ENCODE results near the gene PKDCC. TPM values are rescaled to one million over a fixed set of nuclear protein-coding genes. Genes with fewer than 3 reads are reported as not detected.
A peak's percentile ranks its signal among the peaks of the same experiment; 100 is the strongest.
"Not testable (repeated sequence)": the region's sequence is repeated elsewhere in the genome, so short reads cannot be mapped to it uniquely, and the experiment has no call there.

Gene PKDCC
- total RNA-seq, 5 donors from 2014 or later (not counting 1 experiment from before 2014, with no cell fraction given): 0.29 to 1.3 (median 0.83) TPM; not detected in 1

DNA sequence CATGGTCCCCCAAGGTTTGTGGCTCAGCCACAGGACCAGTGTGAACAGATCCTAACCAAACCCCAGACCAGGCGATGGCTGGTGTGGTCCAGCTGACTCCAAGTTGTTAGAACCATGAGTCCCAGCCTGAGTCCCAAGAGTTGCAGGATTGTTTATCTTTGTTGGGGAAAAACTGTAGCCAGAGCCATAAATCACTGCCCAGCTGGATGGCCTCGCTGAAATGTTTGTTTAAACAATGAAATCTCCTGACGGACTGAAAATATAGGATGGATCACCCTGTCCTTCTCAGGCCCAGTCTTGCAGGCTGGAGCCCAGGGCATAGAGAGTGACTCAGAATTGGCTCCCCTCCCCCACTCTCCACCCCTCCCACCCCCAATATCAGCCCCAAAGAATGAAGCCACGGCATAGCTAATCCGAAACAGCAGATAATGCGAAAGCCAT, 36.4 kb downstream of the PKDCC start:
- CTCF ChIA-PET: interaction anchor here (0.6 to 11.9 kb wide), 5 partner anchors 43 to 243 kb away, joined by 3 to 163 read pairs (median 6); no protein-coding TSS in a partner anchor
- peaks cover 10 to 17% of the 10 kb centered on the region in 2 donors for H3K27me3 Mint-ChIP-seq
- Histone ChIP-seq H3K27me3 (replicated peaks in 1 of 2; ENCODE audit: control insufficient read depth in 2 of 2, extremely low read depth in 1 of 2, insufficient read depth in 2 of 2, low read length in 1 of 2) (peaks cover 0 to 7% of the 10 kb centered on the region in 2 experiments), H3K27ac (ENCODE audit: low read length) (no peak overlapping the region), H3K4me1 (ENCODE audit: control insufficient read depth in 1 of 2, extremely low read depth in 1 of 2, insufficient read depth in 2 of 2, low read length in 2 of 2) (peaks cover 0 to under 1% of the 10 kb centered on the region in 2 experiments), H3K9me3 (no peaks in the 10 kb centered on the region), H3K4me3 (ENCODE audit: control insufficient read depth in 1 of 2, extremely low read depth in 1 of 2, low read length in 1 of 2) (no peak overlapping the region), H3K36me3 (ENCODE audit: control insufficient read depth in 2 of 2, extremely low read depth in 1 of 2, insufficient read depth in 1 of 2, low read length in 1 of 2) (no peaks in the 10 kb centered on the region)
- WGBS (ENCODE audit: insufficient coverage): 80% methylated on average over 1 of the region's 6 CpGs
- POLR2A ChIA-PET: no interaction called here
- peaks cover 6 to 14% (median 10%) of the 10 kb centered on the region in 3 donors for H3K4me1 Mint-ChIP-seq
- ATAC-seq (replicated peaks in 1 of 4) (no peak), DNase-seq (no peak)
- no peaks in the 10 kb centered on the region for H3K36me3 Mint-ChIP-seq
- H3K9me3 Mint-ChIP-seq: no peaks in the 10 kb centered on the region
- H3K27ac Mint-ChIP-seq: no peak overlapping the region
- H3K4me3 Mint-ChIP-seq: no peak overlapping the region

DNA sequence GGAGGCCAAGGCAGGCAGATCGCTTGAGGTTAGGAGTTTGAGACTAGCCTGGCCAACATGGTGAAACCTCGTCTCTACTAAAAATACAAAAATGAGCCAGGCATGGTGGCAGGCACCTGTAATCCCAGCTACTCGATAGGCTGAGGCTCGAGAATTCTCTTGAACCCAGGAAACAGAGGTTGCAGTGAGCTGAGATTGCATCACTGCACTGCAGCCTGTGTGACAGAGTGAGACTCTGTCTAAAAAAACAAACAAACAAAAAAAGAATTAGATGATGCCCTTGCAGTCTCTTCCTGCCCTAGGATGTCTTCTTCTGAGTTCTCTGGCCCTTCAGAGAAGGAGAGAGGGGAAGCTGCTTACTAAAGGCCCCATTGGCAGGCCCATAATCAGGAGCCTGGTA, 37.2 kb downstream of the PKDCC start:
- POLR2A ChIA-PET; H3K9me3 ChIP-seq; H3K27me3 ChIP-seq (replicated peaks in 1 of 2; ENCODE audit: control insufficient read depth in 2 of 2, extremely low read depth in 1 of 2, insufficient read depth in 2 of 2, low read length in 1 of 2); H3K4me1 ChIP-seq (ENCODE audit: control insufficient read depth in 1 of 2, extremely low read depth in 1 of 2, insufficient read depth in 2 of 2, low read length in 2 of 2); H3K36me3 ChIP-seq (ENCODE audit: control insufficient read depth in 2 of 2, extremely low read depth in 1 of 2, insufficient read depth in 1 of 2, low read length in 1 of 2); H3K4me3 Mint-ChIP-seq; H3K27ac ChIP-seq (ENCODE audit: low read length); H3K9me3 Mint-ChIP-seq; ATAC-seq (replicated peaks in 1 of 4); H3K27ac Mint-ChIP-seq; H3K27me3 Mint-ChIP-seq; H3K36me3 Mint-ChIP-seq; H3K4me3 ChIP-seq (ENCODE audit: control insufficient read depth in 1 of 2, extremely low read depth in 1 of 2, low read length in 1 of 2); DNase-seq: not testable (repeated sequence)
- H3K4me1 Mint-ChIP-seq: peaks cover 6 to 14% (median 10%) of the 10 kb centered on the region in 3 donors
- CTCF ChIA-PET: interaction anchor here (0.6 to 11.9 kb wide), 5 partner anchors 42 to 231 kb away, joined by 9 to 163 read pairs (median 21); no protein-coding TSS in a partner anchor
- 47% methylated on average over 2 of the region's 4 CpGs for WGBS (ENCODE audit: insufficient coverage)

DNA sequence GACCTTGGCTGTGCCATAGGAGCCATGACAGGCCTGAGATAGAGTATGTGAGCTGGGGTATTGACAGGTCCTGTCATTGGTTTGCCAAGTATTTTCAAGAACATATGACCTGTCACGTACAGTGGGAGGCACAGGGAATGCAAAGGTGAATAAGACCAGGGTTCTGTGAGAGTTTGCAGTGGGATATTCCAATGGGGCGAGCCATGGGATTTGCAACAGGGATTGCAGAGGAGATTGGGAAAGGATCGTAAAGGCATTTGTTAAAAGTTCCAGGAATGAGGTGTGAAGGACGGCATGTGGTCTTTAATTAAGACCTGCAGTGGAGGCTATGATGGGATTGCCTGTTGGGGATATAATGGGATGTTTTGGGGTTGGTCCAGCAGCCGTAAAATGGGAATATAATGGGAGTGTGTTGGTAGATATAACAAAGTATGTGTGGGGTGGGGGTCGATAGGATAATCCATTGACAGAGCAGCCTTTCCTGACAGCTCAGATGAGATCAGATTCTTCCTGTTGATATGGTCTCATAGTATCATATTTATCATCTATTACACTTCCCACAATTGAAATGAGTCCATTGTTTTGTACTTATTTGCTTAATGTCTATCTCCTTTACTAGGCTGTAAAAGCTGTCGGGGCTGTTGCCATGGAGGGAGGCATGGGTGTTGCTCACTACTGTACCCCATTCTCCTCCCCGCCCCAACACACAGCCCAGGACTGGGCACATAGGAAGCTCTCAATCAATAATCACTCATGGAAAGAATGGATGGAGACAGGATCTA, 38.1 kb downstream of the PKDCC start:
- H3K9me3 Mint-ChIP-seq: no peaks in the 10 kb centered on the region
- peaks cover 5 to 7% of the 10 kb centered on the region in 2 donors for H3K27me3 Mint-ChIP-seq
- H3K4me1 ChIP-seq (ENCODE audit: control insufficient read depth in 1 of 2, extremely low read depth in 1 of 2, insufficient read depth in 2 of 2, low read length in 2 of 2): peaks cover 0 to 4% of the 10 kb centered on the region in 2 experiments
- ATAC-seq (replicated peaks in 1 of 4) (peak in 2 of 4 experiments; percentile 19 to 35), DNase-seq (no peak)
- CTCF ChIA-PET: interaction anchor here (0.6 to 11.9 kb wide), 18 partner anchors 20 to 433 kb away, joined by 3 to 163 read pairs (median 5); no protein-coding TSS in a partner anchor
- WGBS (ENCODE audit: insufficient coverage): 79% methylated on average over 5 of the region's 8 CpGs
- H3K9me3 ChIP-seq: no peaks in the 10 kb centered on the region
- peaks cover 0 to 7% of the 10 kb centered on the region in 2 experiments for H3K27me3 ChIP-seq (replicated peaks in 1 of 2; ENCODE audit: control insufficient read depth in 2 of 2, extremely low read depth in 1 of 2, insufficient read depth in 2 of 2, low read length in 1 of 2)
- H3K36me3 Mint-ChIP-seq: no peaks in the 10 kb centered on the region
- H3K27ac ChIP-seq (ENCODE audit: low read length): no peak overlapping the region
- H3K4me3 ChIP-seq (ENCODE audit: control insufficient read depth in 1 of 2, extremely low read depth in 1 of 2, low read length in 1 of 2): no peak overlapping the region
- H3K27ac Mint-ChIP-seq: peak overlapping the region in 1 of 2 donors; percentile 44
- no peak overlapping the region for H3K4me3 Mint-ChIP-seq
- H3K4me1 Mint-ChIP-seq: peaks cover 6 to 14% (median 10%) of the 10 kb centered on the region in 3 donors
- POLR2A ChIA-PET: no interaction called here
- no peaks in the 10 kb centered on the region for H3K36me3 ChIP-seq (ENCODE audit: control insufficient read depth in 2 of 2, extremely low read depth in 1 of 2, insufficient read depth in 1 of 2, low read length in 1 of 2)

DNA sequence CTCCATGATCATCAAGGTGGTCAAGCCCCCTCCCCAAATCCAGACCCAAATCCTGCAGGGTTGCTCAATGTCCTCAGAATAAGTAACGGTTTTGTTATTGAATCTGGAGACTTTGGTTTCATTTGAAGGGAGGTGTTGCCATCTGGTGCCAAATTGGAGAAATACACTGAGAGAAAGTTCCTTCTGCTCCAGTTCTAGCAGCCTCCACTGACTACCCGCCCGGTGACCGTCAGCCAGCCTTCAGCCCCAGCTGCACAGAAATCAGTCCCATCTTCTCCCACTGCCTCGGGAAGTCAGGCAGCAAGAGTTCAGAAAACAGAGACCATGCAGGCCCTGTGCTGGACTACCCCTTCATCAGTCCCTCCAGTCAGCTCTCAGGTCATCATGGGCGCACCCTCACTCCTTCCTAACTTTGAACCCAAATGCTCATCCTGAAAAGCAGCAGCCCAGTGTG, 38.7 kb downstream of the PKDCC start:
- peak in 15 of 35 experiments; percentile 10 to 76 (median 30) for DNase-seq
- peaks cover 5 to 7% of the 10 kb centered on the region in 2 donors for H3K27me3 Mint-ChIP-seq
- H3K36me3 Mint-ChIP-seq: no peaks in the 10 kb centered on the region
- ChIA-PET CTCF (interaction anchor here (0.6 to 11.9 kb wide), 23 partner anchors 19 to 432 kb away, joined by 3 to 163 read pairs (median 4); no protein-coding TSS in a partner anchor), POLR2A (no interaction called here)
- peaks cover 6 to 14% (median 10%) of the 10 kb centered on the region in 3 donors for H3K4me1 Mint-ChIP-seq
- peak; percentile 56 to 61 (median 58) for ATAC-seq (replicated peaks in 1 of 4)
- Histone ChIP-seq H3K27ac (ENCODE audit: low read length) (no peak overlapping the region), H3K9me3 (no peaks in the 10 kb centered on the region), H3K36me3 (ENCODE audit: control insufficient read depth in 2 of 2, extremely low read depth in 1 of 2, insufficient read depth in 1 of 2, low read length in 1 of 2) (no peaks in the 10 kb centered on the region), H3K4me3 (ENCODE audit: control insufficient read depth in 1 of 2, extremely low read depth in 1 of 2, low read length in 1 of 2) (no peak overlapping the region), H3K4me1 (ENCODE audit: control insufficient read depth in 1 of 2, extremely low read depth in 1 of 2, insufficient read depth in 2 of 2, low read length in 2 of 2) (peaks cover 0 to 4% of the 10 kb centered on the region in 2 experiments), H3K27me3 (replicated peaks in 1 of 2; ENCODE audit: control insufficient read depth in 2 of 2, extremely low read depth in 1 of 2, insufficient read depth in 2 of 2, low read length in 1 of 2) (peaks cover 0 to 7% of the 10 kb centered on the region in 2 experiments)
- WGBS (ENCODE audit: insufficient coverage): 15% methylated on average over 4 of the region's 6 CpGs
- no peaks in the 10 kb centered on the region for H3K9me3 Mint-ChIP-seq
- H3K27ac Mint-ChIP-seq: no peak overlapping the region
- no peak overlapping the region for H3K4me3 Mint-ChIP-seq

DNA sequence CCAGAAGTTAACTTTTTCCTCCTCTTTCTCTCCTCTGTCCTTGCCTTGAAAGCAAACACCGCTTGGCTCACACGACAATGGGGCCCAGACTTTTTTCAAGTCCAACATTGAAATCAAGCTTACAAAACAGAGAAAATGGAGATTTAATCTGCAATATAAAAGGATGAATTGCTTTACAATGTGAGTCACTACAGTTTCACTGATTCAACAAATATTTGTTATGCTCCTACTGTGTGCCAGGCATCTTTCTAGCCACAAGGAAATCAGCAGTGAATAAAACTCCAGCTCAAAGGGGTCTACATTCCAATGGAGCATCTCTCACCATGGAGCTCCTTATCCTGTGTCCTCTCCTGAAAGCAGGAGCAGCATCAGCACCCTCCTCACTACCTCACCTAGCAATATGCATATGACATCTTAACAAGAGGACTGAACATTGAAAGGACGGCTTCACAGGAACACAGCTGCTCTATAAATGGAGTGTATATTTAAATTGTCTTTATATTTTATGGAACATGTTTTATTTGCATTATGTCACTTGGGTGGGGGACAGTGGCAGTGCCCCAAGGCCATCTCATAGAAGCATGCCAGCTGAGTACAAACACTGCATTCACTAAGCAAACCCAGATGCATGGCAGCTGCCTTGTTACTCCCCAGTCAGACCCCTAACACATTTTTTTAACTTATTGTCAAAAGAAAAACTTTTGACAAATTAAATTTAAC, 39.5 kb downstream of the PKDCC start:
- H3K36me3 Mint-ChIP-seq: no peaks in the 10 kb centered on the region
- Histone ChIP-seq H3K27me3 (replicated peaks in 1 of 2; ENCODE audit: control insufficient read depth in 2 of 2, extremely low read depth in 1 of 2, insufficient read depth in 2 of 2, low read length in 1 of 2) (peaks cover 0 to 7% of the 10 kb centered on the region in 2 experiments), H3K27ac (ENCODE audit: low read length) (no peak overlapping the region), H3K4me3 (ENCODE audit: control insufficient read depth in 1 of 2, extremely low read depth in 1 of 2, low read length in 1 of 2) (no peak overlapping the region), H3K4me1 (ENCODE audit: control insufficient read depth in 1 of 2, extremely low read depth in 1 of 2, insufficient read depth in 2 of 2, low read length in 2 of 2) (peaks cover 0 to 4% of the 10 kb centered on the region in 2 experiments), H3K36me3 (ENCODE audit: control insufficient read depth in 2 of 2, extremely low read depth in 1 of 2, insufficient read depth in 1 of 2, low read length in 1 of 2) (no peaks in the 10 kb centered on the region), H3K9me3 (no peaks in the 10 kb centered on the region)
- POLR2A ChIA-PET: interaction anchor here in 1 of 2 donors (0.6 kb wide), 1 partner anchor 86 kb away, joined by 3 read pairs; no protein-coding TSS in a partner anchor
- H3K27me3 Mint-ChIP-seq: peaks cover 5 to 7% of the 10 kb centered on the region in 2 donors
- CTCF ChIA-PET: interaction anchor here (0.6 to 11.9 kb wide), 26 partner anchors 9 to 299 kb away, joined by 3 to 163 read pairs (median 4); no protein-coding TSS in a partner anchor
- WGBS (ENCODE audit: insufficient coverage): no CpG with 5 or more reads among the region's 3 CpGs
- no peak for DNase-seq
- no peaks in the 10 kb centered on the region for H3K9me3 Mint-ChIP-seq
- no peak overlapping the region for H3K27ac Mint-ChIP-seq
- ATAC-seq (replicated peaks in 1 of 4): no peak
- H3K4me3 Mint-ChIP-seq: no peak overlapping the region
- H3K4me1 Mint-ChIP-seq: peaks cover 6 to 18% (median 10%) of the 10 kb centered on the region in 3 donors

DNA sequence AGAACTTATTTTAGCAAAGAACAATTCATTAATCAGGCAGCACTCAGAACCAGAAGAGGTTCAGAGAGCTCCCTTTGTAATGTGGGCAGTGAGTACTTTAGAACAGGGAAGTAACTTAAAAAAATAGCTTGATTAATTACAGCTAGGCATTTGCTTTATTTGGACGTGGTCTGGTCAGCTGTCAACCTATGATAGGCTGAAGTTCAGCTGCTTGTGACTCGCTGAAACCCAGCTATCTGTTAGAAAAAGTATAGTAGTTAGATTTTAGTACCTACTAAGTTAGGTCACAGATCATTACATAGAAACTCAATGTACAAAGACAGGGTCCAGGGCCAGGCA, 40.0 kb downstream of the PKDCC start:
- ChIA-PET POLR2A (no interaction called here), CTCF (interaction anchor here (0.6 to 11.9 kb wide), 19 partner anchors 8 to 298 kb away, joined by 3 to 163 read pairs (median 4); no protein-coding TSS in a partner anchor)
- Histone ChIP-seq H3K36me3 (ENCODE audit: control insufficient read depth in 2 of 2, extremely low read depth in 1 of 2, insufficient read depth in 1 of 2, low read length in 1 of 2) (no peaks in the 10 kb centered on the region), H3K9me3 (no peaks in the 10 kb centered on the region), H3K4me1 (ENCODE audit: control insufficient read depth in 1 of 2, extremely low read depth in 1 of 2, insufficient read depth in 2 of 2, low read length in 2 of 2) (peaks cover 0 to 4% of the 10 kb centered on the region in 2 experiments), H3K4me3 (ENCODE audit: control insufficient read depth in 1 of 2, extremely low read depth in 1 of 2, low read length in 1 of 2) (no peak overlapping the region), H3K27ac (ENCODE audit: low read length) (no peak overlapping the region), H3K27me3 (replicated peaks in 1 of 2; ENCODE audit: control insufficient read depth in 2 of 2, extremely low read depth in 1 of 2, insufficient read depth in 2 of 2, low read length in 1 of 2) (peaks cover 0 to 7% of the 10 kb centered on the region in 2 experiments)
- Mint-ChIP-seq H3K4me1 (peaks cover 9 to 20% (median 10%) of the 10 kb centered on the region in 3 donors), H3K4me3 (no peak overlapping the region), H3K9me3 (no peaks in the 10 kb centered on the region), H3K36me3 (no peaks in the 10 kb centered on the region), H3K27me3 (peaks cover 5 to 7% of the 10 kb centered on the region in 2 donors), H3K27ac (no peak overlapping the region)
- no CpG with 5 or more reads among the region's 2 CpGs for WGBS (ENCODE audit: insufficient coverage)
- ATAC-seq (replicated peaks in 1 of 4): no peak
- DNase-seq: no peak

All from T-cell (primary cell).